K562 (cell line): ENCODE measurements around the gene KAZALD1. TPM values are rescaled to one million over a fixed set of nuclear protein-coding genes. Genes with fewer than 3 reads are reported as not detected.

Experiments
- ARID3A ChIP-seq: IDR thresholded peaks from 2 replicates; pipeline ENCODE4 v1.6.1; 2012; ENCODE audit warnings: low read depth, low read length, improper control_type of control experiment, borderline replicate concordance
- E2F4 ChIP-seq: sonication (generic); formaldehyde crosslinking; IDR thresholded peaks from 2 replicates; pipeline ENCODE4 v1.8.0; 2022; ENCODE audit warnings: mild to moderate bottlenecking, low read depth, missing genetic modification reagents
- ERF ChIP-seq: fragments of 450-650 bp; formaldehyde crosslinking; IDR thresholded peaks from 2 replicates; pipeline ENCODE4 v1.4.0; 2020; ENCODE audit warnings: mild to moderate bottlenecking, mixed read lengths
- LCOR ChIP-seq: sonication (generic); formaldehyde crosslinking; IDR thresholded peaks from 2 replicates; pipeline ENCODE4 v1.8.0; 2022; ENCODE audit warnings: mild to moderate bottlenecking, missing genetic modification reagents
- MGA ChIP-seq: fragments of 450-650 bp; IDR thresholded peaks from 2 replicates; pipeline ENCODE4 v1.6.1; 2016; ENCODE audit warnings: mild to moderate bottlenecking, moderate library complexity
- NFIC ChIP-seq: fragments of 450-650 bp; IDR thresholded peaks from 2 replicates; pipeline ENCODE4 v1.6.1; 2017; ENCODE audit warnings: mild to moderate bottlenecking, inconsistent platforms
- NR4A1 ChIP-seq, 2 experiments: fragments of 250-450 bp in 1 of 2; fragments of 450-650 bp in 1 of 2; sonication (Bioruptor Pico) in 1 of 2; IDR thresholded peaks; 2 replicates each; pipeline versions ENCODE4 v1.4.0 to v1.6.1; 2016 to 2020; ENCODE audit warnings: mild to moderate bottlenecking in 2 of 2, missing compliant biosample characterization in 1 of 2, missing genetic modification characterization in 1 of 2, moderate library complexity in 1 of 2
- SMC3 ChIP-seq: conservative IDR thresholded peaks from 2 replicates; pipeline ENCODE4 v1.6.1; 2011; ENCODE audit warnings: low read depth, low read length, improper control_type of control experiment; ENCODE audit not compliant: insufficient read depth
- TBP ChIP-seq: optimal IDR thresholded peaks from 2 replicates; pipeline ENCODE3; 2011; ENCODE audit warnings: low read depth, low read length, improper control_type of control experiment
- ZFP1 ChIP-seq: fragments of 450-650 bp; formaldehyde crosslinking; IDR thresholded peaks from 2 replicates; pipeline ENCODE4 v1.4.0; 2020; ENCODE audit warnings: mild to moderate bottlenecking, mixed read lengths
- ZNF184 ChIP-seq: sonication (generic); formaldehyde crosslinking; IDR thresholded peaks from 2 replicates; pipeline ENCODE4 v1.5.0; 2020; ENCODE audit warnings: missing genetic modification reagents
- ZNF311 ChIP-seq: fragments of 250-450 bp; sonication (Bioruptor Pico); IDR thresholded peaks from 2 replicates; pipeline ENCODE4 v1.4.0; 2020; ENCODE audit warnings: mild to moderate bottlenecking, moderate library complexity
- ZNF785 ChIP-seq: fragments of 250-450 bp; sonication (Bioruptor Pico); IDR thresholded peaks from 2 replicates; pipeline ENCODE4 v1.4.0; 2020; ENCODE audit warnings: mild to moderate bottlenecking
- polyA plus RNA-seq, 8 experiments: library from polyadenylated mRNA; depleted of rRNA in 4 of 8; stranded (reverse) in 5 of 8; unstranded in 3 of 8; fragments of >200 nt; fragmentation: Nextera tagmentation in 2 of 8; fragmentation: Illumina TruSeq in 1 of 8; extraction: Ambion mirVana in 2 of 8; extraction: Trizol in 1 of 8; gene quantifications; 2 replicates each; pipeline versions ENCODE4 v1.2.1 to v1.2.3, GENCODE V29; 2011 to 2014; ENCODE audit warnings: inconsistent platforms in 1 of 8, missing spikeins in 1 of 8
- total RNA-seq, 7 experiments: library from RNA; depleted of rRNA in 6 of 7; stranded (reverse); fragments of >200 nt in 6 of 7; fragmentation: Illumina TruSeq in 2 of 7; extraction: Trizol in 2 of 7; gene quantifications; 2 replicates each; pipeline versions ENCODE4 v1.2.1 to v1.2.3, GENCODE V29; 2011 to 2021; ENCODE audit warnings: low replicate concordance in 1 of 7

Gene KAZALD1
- total and polyA plus RNA-seq, 9 of the 15 experiments (the other 6 are each of a cell fraction or from before 2014, with no cell fraction given): 0.15 to 10.0 (median 4.9) TPM

GRCh38 chr10:101060951-101061623, 702 bp upstream of the KAZALD1 start (continued):
- peak; percentile 78 for TF ChIP-seq MGA
- TF ChIP-seq SMC3: no peak
- TF ChIP-seq ERF (CRISPR knock-in tag): 0 out of 2 replicates have a peak, but pooled peaks have one; percentile 44
- no peak for TF ChIP-seq NR4A1 (CRISPR knock-in tag; IDR thresholded peaks at IDR 0.05)
- no peak for TF ChIP-seq NR4A1 (tag; IDR thresholded peaks at IDR 0.05)
- no peak for TF ChIP-seq ZNF184 (CRISPR knock-in tag)
- TF ChIP-seq NFIC: 0 out of 2 replicates have a peak, but pooled peaks have one; percentile 10
- TF ChIP-seq ZFP1 (CRISPR knock-in tag): no peak
- TF ChIP-seq E2F4 (CRISPR knock-in tag): 0 out of 2 replicates have a peak, but pooled peaks have one; percentile 0
- no peak for TF ChIP-seq ZNF311 (CRISPR knock-in tag)
- no peak for TF ChIP-seq ZNF785
- TF ChIP-seq LCOR: no peak
- TF ChIP-seq ARID3A: no peak
- TF ChIP-seq TBP: peak; percentile 79
